Measurements from ENCODE around the gene SLC1A7.

DNA sequence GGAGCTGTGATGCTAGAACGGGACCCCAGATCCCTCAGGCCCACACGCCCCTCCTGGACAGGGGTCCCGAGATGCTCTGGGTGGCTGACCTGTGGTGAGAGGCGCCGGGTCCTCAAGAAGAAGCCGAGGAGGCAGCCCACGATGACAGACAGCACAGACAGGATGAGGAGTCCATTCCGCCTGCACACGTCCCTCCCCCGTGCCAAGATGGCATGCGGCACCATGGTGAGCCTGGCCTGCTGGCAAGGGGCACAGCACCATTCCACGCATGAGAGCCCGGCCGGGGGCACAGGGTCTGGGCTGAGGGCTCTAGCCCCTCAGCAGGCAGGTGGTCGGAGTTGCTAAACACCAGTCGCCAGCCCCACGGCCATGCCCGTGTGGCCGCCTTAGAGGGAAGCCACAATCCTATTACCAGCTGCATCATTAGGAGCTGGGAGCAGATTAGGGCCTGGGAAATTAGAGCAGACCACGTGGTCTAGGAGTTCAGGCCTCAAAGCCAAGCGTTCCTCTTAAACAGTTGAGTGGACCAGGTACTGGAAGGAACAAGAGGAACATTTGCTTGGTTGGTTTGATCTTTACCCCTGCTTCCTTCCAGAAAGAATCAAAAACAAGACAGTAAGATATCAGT, at the start of gene SLC1A7:
- TF ChIP-seq, protein P1, sequence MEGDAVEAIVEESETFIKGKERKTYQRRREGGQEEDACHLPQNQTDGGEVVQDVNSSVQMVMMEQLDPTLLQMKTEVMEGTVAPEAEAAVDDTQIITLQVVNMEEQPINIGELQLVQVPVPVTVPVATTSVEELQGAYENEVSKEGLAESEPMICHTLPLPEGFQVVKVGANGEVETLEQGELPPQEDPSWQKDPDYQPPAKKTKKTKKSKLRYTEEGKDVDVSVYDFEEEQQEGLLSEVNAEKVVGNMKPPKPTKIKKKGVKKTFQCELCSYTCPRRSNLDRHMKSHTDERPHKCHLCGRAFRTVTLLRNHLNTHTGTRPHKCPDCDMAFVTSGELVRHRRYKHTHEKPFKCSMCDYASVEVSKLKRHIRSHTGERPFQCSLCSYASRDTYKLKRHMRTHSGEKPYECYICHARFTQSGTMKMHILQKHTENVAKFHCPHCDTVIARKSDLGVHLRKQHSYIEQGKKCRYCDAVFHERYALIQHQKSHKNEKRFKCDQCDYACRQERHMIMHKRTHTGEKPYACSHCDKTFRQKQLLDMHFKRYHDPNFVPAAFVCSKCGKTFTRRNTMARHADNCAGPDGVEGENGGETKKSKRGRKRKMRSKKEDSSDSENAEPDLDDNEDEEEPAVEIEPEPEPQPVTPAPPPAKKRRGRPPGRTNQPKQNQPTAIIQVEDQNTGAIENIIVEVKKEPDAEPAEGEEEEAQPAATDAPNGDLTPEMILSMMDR (IDR thresholded peaks at IDR 0.05), result no peak
- TF ChIP-seq POLR2A (IDR thresholded peaks at IDR 0.05), result no peak

Data from Peyer's patch (tissue), 4 donors.